ENCODE measurements around the gene TMEM115. TPM values are rescaled to one million over a fixed set of nuclear protein-coding genes. Genes with fewer than 3 reads are reported as not detected.
A peak's percentile ranks its signal among the peaks of the same experiment; 100 is the strongest.

The TMEM115 gene
- total and polyA plus RNA-seq, 2 of the 13 experiments (the other 11 are each of a cell fraction or from before 2014, with no cell fraction given): 22.1 to 30.7 TPM

- TF ChIP-seq CREM (IDR thresholded peaks at IDR 0.05) (peak; percentile 48; the same call in 1 of the 2 replicates), CREM (CRISPR knock-in tag; IDR thresholded peaks at IDR 0.05) (no peak), GFI1 (CRISPR knock-in tag; IDR thresholded peaks at IDR 0.05; ENCODE audit: borderline replicate concordance) (peak; percentile 79), ZBTB49 (CRISPR knock-in tag; IDR thresholded peaks at IDR 0.05; ENCODE audit: borderline replicate concordance) (no peak), ZSCAN22 (CRISPR knock-in tag; IDR thresholded peaks at IDR 0.05) (peak; percentile 99), ETV5 (CRISPR knock-in tag; IDR thresholded peaks at IDR 0.05; ENCODE audit: borderline replicate concordance) (0 out of 2 replicates have a peak, but pooled peaks have one; percentile 11), DMAP1 (CRISPR knock-in tag; IDR thresholded peaks at IDR 0.05) (peak; percentile 39; the same call in 1 of the 2 replicates), PTBP1 (IDR thresholded peaks at IDR 0.05; ENCODE audit: low read depth, low read length, poor library complexity, severe bottlenecking) (no peak), NFKBIZ (CRISPR knock-in tag; IDR thresholded peaks at IDR 0.05) (peak; percentile 16; the same call in 1 of the 2 replicates), NFRKB (IDR thresholded peaks at IDR 0.05) (no peak), ZNF550 (CRISPR knock-in tag; IDR thresholded peaks at IDR 0.05; ENCODE audit: borderline replicate concordance) (no peak), SP4 (CRISPR knock-in tag; IDR thresholded peaks at IDR 0.05) (peak; percentile 91), ZNF704 (CRISPR knock-in tag; IDR thresholded peaks at IDR 0.05; ENCODE audit: borderline replicate concordance) (no peak), ZSCAN30 (CRISPR knock-in tag; IDR thresholded peaks at IDR 0.05) (no peak), UBTF (CRISPR knock-in tag; IDR thresholded peaks at IDR 0.05) (peak; percentile 11; the same call in 1 of the 2 replicates), ATF5 (CRISPR knock-in tag; IDR thresholded peaks at IDR 0.05; ENCODE audit: low read depth) (no peak), KLF11 (CRISPR knock-in tag; IDR thresholded peaks at IDR 0.05) (no peak)
- TF ChIP-seq, protein P1, sequence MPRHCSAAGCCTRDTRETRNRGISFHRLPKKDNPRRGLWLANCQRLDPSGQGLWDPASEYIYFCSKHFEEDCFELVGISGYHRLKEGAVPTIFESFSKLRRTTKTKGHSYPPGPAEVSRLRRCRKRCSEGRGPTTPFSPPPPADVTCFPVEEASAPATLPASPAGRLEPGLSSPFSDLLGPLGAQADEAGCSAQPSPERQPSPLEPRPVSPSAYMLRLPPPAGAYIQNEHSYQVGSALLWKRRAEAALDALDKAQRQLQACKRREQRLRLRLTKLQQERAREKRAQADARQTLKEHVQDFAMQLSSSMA (CRISPR knock-in tag; IDR thresholded peaks at IDR 0.05): no peak
- TF ChIP-seq, protein P2, sequence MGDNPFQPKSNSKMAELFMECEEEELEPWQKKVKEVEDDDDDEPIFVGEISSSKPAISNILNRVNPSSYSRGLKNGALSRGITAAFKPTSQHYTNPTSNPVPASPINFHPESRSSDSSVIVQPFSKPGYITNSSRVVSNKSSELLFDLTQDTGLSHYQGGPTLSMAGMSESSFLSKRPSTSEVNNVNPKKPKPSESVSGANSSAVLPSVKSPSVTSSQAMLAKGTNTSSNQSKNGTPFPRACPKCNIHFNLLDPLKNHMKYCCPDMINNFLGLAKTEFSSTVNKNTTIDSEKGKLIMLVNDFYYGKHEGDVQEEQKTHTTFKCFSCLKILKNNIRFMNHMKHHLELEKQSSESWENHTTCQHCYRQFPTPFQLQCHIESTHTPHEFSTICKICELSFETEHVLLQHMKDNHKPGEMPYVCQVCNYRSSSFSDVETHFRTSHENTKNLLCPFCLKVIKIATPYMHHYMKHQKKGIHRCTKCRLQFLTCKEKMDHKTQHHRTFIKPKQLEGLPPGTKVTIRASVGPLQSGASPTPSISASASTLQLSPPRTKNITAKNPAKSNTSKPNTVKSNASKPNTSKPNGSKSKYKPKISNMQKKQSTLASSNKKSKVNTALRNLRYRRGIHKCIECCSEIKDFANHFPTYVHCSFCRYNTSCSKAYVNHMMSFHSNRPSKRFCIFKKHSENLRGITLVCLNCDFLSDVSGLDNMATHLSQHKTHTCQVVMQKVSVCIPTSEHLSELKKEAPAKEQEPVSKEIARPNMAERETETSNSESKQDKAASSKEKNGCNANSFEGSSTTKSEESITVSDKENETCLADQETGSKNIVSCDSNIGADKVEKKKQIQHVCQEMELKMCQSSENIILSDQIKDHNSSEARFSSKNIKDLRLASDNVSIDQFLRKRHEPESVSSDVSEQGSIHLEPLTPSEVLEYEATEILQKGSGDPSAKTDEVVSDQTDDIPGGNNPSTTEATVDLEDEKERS (CRISPR knock-in tag; IDR thresholded peaks at IDR 0.05): 0 out of 2 replicates have a peak, but pooled peaks have one; percentile 72
Measured at GRCh38 chr3:50321336-50322114, 37.8 kb downstream of the TMEM115 start (continued).

Measured in HepG2 (cell line).